KBM-7 (cell line): ENCODE measurements around the gene AARS1.
"Not testable (repeated sequence)": the region's sequence is repeated elsewhere in the genome, so short reads cannot be mapped to it uniquely, and the experiment has no call there.

Source experiments
- DNase-seq: peaks from one replicate; pipeline ENCODE4 v3.0.0-alpha.2; 2015
- in situ Hi-C: fragments of 300-500 bp; cut with MboI; formaldehyde crosslinking; loops from 2 replicates; pipeline ENCODE4 v1.14.3; 2020; ENCODE audit warnings: low sequenced_read_pairs, low pct_unique_long_range_greater_than_20kb, mixed read lengths

The AARS1 gene

DNA sequence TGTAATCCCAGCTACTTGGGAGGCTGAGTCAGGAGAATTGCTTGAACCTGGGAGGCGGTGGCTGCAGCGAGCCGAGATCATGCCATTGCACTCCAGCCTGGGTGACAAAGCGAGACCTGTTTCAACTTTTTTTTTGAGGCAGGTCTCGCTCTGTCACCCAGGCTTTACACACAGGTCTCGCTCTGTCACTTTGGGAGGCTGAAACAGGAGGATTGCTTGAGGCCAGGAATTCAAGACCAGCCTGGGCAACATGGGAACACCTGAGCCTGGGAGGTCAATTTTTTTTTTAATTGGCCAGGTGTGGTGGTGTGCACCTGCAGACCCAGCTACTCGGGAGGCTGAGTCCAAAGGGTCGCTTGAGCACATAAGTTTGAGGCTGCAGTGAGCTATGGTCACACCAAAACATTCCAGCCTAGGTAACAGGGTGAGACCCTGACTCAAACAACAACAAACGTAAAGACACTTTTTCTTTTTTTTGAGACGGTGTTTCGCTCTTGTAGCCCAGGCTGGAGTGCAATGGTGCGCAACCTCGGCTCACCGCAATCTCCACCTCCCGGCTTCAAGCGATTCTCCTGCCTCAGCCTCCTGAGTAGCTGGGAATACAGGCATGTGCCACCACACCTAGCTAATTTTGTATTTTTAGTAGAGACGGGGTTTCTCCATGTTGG is 1.9 kb downstream of the AARS1 start:
- DNase-seq, result peak; percentile 58
- in situ Hi-C loops, result not testable (repeated sequence)

DNA sequence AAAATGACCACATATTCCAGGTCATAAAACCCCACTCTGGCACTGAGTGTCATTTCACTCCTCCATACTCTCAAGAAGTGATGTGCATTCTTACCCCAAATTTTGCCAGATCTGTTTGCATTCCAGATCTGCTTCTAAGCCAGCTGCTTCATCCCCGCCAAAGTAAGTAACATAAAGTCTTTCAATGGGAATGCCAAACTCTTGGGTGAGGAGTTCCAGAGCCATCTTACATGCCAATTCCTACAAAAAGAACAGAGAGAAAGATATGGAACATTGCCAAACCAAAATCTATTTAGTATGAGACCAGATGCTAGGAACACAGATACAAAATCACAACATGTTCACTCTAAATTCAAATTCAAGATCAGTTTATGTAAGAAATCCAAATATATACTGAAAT is 12.9 kb downstream of the AARS1 start:
- in situ Hi-C loops, result no loop called here
- no peak for DNase-seq

DNA sequence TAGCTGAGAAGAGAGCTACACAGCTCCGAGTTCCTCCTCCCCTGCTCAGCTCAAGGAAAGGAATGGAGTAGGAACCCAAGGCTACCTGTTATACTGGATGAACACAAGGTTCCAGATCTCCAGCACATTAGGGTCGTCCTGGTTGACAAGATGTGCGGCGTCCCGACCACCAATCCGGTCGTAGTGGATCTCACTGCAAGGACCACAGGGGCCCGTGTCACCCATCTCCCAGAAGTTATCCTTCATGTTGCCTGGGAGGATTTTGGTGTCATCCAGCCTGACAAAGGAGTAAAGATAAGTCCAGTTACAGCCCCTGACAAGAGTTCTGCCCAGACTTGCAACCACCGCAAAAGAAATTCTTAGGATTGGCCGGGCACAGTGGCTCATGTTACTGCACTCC is 17.6 kb downstream of the AARS1 start:
- in situ Hi-C loops, result no loop called here
- DNase-seq, result no peak

DNA sequence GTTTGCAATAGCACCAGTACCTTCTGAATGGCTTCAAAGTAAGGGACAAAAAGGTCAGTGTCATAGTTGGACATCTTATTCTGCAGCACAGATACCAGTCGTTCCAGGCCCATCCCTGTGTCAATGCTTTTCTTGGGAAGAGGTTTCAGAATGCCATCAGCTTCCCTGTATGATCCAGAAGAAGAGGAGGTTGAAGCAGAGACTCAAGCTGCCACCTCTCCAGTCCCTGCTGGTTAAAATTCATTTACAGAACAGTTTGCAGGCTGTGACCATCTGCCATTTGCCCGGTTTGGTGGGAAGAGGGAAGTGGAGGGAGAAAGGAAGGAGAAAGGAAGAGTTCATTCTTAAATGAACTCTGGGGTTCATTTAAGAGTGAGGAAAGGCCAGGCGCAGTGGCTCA is 19.1 kb downstream of the AARS1 start:
- in situ Hi-C loops, result no loop called here
- no peak for DNase-seq

DNA sequence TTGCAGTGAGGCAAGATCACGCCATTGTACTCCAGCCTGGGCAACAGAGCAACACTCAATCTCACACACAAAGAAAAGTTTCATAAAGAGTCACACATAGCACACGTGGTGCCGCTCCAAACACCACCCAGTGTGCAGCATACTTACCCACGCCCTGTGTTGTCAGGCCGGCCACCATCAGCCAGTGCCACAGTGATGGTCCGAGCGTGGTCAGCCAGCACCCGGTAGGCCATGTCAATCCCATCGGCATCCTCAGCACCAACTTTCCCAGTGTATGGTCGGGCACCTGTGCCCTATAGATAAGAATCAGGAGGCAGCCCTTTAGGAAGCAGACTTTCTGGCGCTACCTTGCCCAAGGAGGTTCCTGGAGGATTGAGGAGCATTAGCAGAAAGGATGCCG is 19.8 kb downstream of the AARS1 start:
- no peak for DNase-seq
- in situ Hi-C loops, result no loop called here

DNA sequence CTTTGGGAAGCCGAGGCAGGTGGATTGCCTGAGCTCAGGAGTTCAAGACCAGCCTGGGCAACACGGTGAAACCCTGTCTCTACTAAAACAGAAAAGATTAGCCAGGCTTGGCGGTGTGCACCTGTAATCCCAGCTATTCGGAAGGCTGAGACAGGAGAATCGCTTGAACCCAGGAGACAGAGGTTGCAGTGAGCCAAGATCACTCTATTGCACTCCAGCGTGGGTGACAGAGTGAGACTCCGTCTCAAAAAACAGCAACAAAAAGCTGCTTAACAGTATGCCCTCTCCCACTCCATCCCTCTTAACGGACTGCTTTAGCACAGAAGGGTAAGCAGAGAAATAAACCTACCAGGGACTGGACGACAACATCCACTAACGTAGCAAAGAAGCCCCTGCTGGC is 21.4 kb downstream of the AARS1 start:
- in situ Hi-C loops, DNase-seq: not testable (repeated sequence)

DNA sequence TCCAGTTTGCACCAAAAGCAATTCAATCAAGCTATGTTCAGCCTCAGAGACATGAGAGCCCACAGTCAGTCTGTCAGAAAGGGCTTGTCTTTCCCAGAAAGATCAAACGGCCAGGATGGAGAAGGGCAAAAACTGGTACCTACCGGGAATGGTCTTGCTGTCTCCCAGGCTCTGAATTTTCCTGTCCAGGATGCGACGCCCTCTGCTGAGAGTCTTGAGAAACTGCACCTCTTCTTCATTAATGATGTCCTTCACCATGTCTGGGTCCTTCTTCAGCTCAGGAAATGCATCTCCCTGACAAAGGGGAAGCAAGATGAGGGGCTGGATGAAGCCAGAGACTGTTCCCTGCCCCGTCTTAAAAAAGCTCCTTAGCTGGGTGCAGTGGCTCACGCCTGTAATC is 21.8 kb downstream of the AARS1 start:
- in situ Hi-C loops, result no loop called here
- DNase-seq, result peak; percentile 73

DNA sequence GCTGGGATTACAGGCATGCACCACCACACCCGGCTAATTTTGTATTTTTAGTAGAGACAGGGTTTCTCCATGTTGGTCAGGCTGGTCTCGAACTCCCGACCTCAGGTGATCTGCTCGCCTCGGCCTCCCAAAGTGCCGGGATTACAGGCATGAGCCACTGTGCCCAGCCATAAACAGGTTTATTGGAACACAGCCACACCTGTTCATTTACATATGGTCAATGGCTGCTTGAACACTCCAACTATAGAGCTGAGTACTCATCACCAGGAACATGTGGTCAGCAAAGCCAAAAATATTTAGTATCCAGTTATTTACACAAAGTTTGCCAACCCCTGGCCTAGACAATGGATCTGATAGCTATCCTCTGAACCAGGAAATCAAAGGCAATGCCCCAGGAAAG is 29.4 kb downstream of the AARS1 start:
- in situ Hi-C loops, DNase-seq: not testable (repeated sequence)

DNA sequence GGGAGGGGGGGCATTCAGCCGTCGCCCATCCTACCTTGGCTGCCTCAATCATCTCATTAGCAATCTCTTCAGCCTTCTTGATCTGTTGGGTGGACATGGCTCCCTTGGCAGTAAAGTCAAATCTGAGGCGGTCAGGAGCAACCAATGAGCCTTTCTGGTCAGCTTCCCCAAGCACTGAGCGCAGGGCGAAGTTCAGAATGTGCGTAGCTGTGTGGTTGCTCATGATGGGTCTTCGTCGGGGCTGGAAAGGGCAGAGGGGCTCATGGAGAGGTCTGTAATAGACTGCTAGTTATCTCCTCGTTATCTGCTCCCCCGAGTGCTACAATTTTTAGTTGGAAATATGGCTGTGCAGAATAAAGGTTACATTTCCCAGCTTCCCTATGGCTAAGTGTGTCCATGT is 30.4 kb downstream of the AARS1 start:
- DNase-seq, result no peak
- in situ Hi-C loops, result no loop called here

DNA sequence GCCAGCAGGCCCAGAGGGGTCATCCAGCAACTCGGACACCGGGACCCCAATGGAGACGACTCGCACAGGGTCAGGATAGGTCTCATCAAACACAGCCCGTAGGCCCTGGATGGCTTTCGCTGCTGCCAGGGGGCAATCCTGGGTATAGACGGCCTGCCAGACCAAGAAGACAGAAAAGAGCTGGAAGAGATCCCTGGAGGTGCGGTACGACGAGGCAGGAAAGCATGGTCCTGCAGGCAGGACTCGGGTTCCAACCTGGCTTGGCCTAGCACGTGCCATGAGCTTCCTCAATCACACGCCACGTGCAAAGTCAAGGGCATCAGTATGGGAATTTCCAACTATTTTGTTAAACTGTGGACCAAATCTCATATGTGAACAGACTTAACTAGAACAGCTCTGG is 31.2 kb downstream of the AARS1 start:
- DNase-seq, result no peak
- in situ Hi-C loops, result no loop called here

DNA sequence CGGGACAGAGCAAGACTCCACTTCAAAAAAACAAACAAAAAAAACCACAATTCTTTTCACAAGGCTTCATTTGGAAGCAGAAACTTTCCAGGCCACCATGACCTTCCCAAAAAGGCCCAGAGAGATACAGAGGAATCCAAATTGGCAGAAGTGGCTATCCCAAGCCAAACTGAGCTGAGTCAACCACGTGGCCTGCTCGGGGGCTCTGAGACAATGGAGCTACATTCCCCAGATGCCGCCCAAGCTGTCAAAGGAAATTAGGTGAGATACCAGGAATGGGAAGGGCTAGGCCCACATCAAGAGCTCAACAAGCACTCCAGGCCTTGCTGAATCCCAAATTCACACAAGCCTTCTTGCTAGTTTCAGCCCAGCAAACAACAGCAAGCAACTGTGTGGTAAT is 31.9 kb downstream of the AARS1 start:
- DNase-seq, result no peak
- in situ Hi-C loops, result no loop called here

DNA sequence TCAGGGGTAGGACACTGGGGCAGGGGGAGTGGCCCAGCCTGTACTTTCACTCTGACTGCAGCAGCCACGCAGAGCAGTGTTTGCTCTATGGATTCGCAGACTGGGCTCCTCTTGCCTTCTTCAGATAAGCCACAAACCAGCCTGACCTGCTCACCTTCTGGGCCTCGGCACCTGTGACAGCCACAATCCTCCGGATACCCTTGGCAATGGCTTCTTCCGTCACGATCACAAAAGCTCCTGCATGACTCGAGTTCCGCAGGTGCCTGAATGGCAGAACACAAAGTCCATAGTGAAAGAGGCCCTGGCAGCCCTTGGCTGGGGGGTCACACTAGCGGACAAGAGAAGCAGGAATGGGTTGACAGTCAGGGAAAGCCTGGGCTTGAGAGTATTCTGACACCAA is 33.7 kb downstream of the AARS1 start:
- no peak for DNase-seq
- in situ Hi-C loops, result no loop called here

DNA sequence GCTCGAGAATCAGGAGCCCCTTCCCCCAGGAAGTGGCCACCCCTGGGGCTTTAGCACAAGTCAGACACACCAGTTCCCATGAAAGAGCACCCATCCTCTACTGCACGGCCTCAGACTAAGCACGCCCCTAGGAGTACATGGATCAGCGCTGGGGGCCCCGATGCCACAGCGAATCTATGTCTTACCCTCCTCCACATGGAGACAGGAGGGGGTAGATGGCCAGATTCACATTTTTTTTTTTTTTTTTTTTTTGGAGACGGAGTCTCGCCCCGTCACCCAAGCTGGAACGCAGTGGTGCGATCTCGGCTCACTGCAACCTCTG is 34.4 kb downstream of the AARS1 start:
- in situ Hi-C loops, result no loop called here
- no peak for DNase-seq

DNA sequence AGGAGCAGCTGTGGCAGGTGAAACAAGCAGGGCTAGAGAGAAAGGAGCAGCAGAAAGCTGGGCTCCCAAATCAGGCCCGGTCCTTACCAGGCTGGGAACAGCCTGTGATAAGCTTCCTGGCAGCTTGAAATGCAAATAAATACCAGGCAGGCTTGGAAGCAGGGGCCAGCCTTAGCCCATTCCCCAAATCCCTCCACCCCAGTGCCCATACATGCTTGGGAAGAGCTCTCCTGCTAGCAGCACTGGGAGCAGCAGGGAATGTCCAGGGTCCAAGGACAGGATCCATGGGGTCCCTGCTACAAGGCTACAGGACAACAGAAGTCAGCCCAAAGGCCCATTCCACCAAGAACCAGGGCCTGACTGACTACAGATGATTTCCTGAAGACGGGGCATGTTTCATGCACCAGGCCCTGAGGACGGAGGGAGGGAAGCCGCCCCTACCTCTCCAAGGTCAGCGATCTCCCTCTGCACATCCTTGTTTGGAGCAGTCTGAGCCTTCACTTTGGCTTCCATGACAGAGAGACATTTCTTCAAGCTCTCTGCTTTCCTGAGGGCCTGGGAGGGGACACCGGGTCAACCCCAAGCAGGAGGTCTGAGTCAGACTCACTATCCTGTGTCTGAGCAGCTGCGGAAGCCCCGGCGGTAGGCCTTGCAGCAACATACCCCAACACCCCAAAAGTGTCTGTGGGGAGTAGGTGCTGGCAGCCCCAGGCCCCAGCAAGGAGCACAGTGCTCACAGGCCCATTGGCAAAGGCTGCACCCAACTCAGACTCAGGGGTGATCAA is 34.9 kb downstream of the AARS1 start:
- no peak for DNase-seq
- in situ Hi-C loops, result no loop called here

DNA sequence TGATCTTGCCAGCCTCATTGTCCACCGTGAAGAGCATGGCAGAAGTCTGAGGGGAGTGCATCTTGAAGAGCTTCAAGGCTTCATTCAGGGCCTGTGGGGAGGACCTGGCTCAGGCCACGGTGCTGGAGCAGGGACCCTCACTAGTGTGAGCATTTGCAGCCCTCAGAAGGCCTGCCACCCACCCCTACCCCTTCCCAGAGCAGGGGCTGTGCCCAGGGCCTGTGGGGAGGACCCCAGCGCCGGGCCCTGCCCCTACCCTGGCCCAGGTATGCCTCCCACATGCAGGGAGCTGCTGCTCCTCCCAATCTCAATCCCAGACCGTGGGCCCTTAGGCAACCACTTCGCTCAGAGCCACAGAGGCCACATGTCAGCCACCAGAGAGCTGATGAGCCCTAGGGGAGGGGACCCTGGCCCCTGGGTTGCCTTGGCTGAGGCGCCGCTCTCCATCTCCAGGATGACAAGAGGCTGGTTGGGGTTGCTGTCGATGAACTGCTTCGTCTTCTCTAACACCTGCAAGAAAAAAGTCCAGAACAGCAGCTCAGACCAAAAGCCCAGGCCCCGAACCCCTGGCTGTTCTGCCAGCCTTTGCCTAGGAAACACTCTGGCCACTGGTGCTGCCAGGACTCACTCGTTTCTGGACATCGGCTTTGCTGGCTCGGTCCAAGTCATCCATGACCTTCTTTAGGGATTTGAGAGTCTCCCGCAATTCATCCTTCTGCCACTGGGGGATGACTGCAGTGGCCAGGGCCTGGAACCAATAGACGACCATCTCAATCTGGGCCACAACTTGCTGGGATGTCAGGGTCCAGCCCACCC is 35.8 kb downstream of the AARS1 start:
- peak; percentile 22 for DNase-seq
- in situ Hi-C loops, result no loop called here

DNA sequence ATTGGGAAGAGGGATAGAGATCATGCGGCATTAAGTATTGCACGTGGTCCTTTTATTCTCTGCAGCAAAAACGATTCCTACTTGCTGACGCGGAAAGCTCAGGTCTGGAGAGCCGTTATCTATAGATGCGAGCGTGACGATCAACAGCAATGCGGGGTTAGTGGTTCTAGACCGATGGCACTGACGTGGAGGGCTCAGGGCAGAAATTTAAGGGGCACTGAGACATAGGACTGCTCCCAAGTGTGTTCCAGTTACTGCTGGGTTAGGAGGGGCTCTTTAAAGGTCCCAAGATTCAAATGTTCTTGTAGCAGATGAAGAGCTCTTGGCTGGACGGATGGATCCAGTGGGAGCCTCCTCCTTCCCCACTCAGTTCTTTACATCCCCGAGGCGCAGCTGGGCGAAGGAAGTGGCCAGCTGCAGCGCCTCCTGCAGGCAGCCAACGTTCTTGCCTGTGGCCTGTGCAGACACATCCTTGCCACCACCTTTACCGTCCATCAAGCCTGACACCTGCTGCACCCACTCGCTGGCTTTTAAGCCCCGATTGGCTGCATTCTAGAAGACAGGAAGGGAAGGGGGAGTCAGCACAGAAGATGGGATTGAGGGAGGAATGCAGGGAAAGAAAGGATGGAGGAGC is 36.8 kb downstream of the AARS1 start:
- DNase-seq, result peak; percentile 24

DNA sequence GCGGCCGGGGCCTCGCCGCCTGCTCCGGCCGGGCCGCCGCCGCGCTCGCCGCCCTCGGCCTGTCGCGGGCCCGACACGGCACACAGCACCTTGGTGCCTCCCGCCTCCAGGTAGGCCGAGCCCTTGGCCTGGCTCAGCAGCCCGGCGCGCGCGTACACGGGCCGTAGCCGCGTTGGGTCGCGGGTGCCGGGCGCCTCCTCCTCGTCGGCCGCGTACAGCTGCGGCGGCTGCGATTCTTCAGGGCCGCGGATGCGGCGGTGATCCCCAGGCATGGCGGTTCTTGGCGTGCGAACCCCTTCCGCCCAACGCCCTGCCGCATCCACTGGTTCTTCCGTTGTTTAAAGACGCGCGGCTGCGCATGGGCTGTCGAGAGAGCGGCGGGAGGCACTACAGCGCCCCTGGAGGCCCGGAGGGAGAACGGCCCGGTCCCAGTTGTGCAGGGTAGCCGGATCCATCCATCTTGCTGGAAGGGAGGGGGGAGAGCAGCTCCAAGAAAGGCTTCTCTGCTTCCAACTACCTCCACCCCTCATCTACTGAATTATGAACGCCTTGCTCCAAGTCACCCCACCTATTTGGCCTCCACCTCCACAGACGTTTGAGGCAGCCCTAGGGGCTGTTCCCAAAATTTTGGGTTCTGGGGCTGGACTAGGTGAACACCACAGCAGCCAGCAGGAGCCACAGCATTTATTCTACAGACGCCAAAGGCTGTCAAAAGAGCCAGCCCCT is 37.5 kb downstream of the AARS1 start, which contains the start of gene EXOSC6:
Gene EXOSC6, minus strand, starts transcription at position 312 of the 726 bp plus-strand sequence. Its CDS starts 40 bp downstream, at position 272.
- peak; percentile 96 for DNase-seq
- in situ Hi-C loops, result no loop called here

More for the DNA sequence above, 36.8 kb downstream of the AARS1 start:
- in situ Hi-C loops, result no loop called here

DNA sequence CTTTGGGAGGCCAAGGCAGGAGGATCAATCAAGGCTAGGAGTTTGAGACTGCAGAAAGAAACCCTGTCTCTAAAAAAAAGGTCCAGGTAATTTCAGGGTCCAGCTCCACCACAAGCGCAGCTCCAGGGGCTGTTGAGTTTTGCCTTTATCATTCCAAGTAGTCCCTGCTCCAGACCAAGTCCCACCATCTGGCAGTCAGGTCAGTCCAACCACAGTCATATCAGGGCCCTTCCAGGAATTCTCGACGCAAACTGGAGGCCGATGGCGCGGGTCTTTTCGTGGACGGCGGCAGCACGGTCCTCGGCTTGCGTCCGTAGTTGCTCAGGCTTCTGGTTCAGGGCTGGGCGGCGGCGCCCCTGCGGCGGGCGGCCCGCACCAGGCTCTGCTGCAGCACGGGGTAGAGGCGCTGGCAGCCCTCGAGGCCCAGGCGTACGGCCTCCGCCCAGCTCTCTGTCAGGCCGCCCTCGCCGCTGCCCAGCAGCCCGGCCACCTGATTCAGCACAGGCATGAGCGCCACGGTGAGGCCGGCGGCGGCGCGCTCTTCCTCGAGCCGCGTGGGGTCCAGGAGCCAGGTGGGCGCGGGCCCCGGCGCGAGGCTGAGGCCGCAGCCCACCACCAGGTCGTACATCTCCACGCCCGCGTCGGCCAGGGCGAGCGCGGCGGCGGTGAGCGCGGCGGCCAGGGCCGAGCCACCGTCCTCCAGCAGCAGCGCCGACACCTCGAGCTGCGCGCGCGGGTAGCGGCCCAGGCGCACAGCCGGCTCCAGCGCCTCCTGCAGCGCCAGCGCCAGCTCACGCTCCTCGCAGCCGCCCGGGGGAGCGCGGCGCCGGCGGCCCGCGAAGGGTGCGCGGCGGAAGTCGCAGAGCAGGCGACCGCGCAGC is 38.3 kb downstream of the AARS1 start:
- peak; percentile 48 for DNase-seq
- in situ Hi-C loops, result no loop called here
